SK-N-MC (cell line): ENCODE data around the gene EPB41.
"Not testable (repeated sequence)": the region's sequence is repeated elsewhere in the genome, so short reads cannot be mapped to it uniquely, and the experiment has no call there.

ENCODE experiments used
- DNase-seq: peaks from one replicate; pipeline ENCODE4 v3.0.0-alpha.2; 2011; ENCODE audit warnings: low read depth, low spot score
- H3K27ac ChIP-seq: fragments of 200-600 bp; sonication (generic); 2 replicates; pipeline ENCODE4 v1.5.1; 2016; ENCODE audit warnings: mixed run types
- H3K36me3 ChIP-seq: fragments of 200-600 bp; sonication (generic); 2 replicates; pipeline ENCODE4 v1.6.1; 2017; ENCODE audit warnings: antibody characterized with exemption, low read length, mixed read lengths; ENCODE audit not compliant: insufficient read depth
- H3K4me3 ChIP-seq: fragments of 200-600 bp; sonication (generic); 2 replicates; pipeline ENCODE4 v1.5.1; 2016
- H3K9ac ChIP-seq: fragments of 200-600 bp; sonication (generic); 2 replicates; pipeline ENCODE4 v1.8.0; 2017; ENCODE audit warnings: mixed run types, mixed read lengths; ENCODE audit not compliant: insufficient read length
- H3K9me3 ChIP-seq: fragments of 200-600 bp; sonication (generic); 2 replicates; pipeline ENCODE4 v1.6.1; 2017; ENCODE audit warnings: low read depth, mild to moderate bottlenecking, antibody characterized with exemption, low read length, moderate library complexity, mixed read lengths
- EZH2 ChIP-seq: fragments of 200-600 bp; sonication (generic); IDR thresholded peaks from one replicate; pipeline ENCODE4 v1.6.1; 2017; ENCODE audit warnings: antibody characterized with exemption
- FOXP2 ChIP-seq: optimal IDR thresholded peaks from 2 replicates; pipeline ENCODE3; 2011; ENCODE audit warnings: mild to moderate bottlenecking, moderate library complexity; ENCODE audit not compliant: insufficient read depth; ENCODE audit errors: extremely low read length, control extremely low read depth
- POLR2AphosphoS5 ChIP-seq: IDR thresholded peaks from 2 replicates; pipeline ENCODE4 v1.6.1; 2012; ENCODE audit warnings: mild to moderate bottlenecking, low read depth, low read length, borderline replicate concordance

EPB41 gene

DNA sequence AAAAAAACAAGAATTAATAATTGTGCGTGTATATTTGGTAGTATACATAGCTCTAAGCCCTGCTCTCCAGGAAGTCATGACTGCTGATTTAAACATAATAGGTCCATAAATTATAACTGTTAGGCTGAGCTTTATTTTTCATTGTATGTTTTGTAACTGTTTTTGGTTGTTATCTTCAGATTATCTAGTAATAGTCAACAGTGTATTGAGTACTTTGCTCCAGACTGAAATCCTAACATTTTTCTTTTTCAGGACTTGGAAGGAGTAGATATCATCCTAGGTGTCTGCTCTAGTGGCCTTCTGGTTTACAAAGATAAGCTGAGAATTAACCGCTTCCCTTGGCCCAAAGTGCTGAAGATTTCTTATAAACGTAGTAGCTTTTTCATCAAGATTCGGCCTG lies 118.5 kb downstream of the EPB41 start:
- H3K9ac ChIP-seq = no peak overlapping the region
- peak overlapping the region; percentile 72 for H3K27ac ChIP-seq
- DNase-seq = no peak
- TF ChIP-seq FOXP2 = no peak
- no peak for TF ChIP-seq POLR2AphosphoS5
- no peak for TF ChIP-seq EZH2
- no peak overlapping the region for H3K4me3 ChIP-seq
- H3K36me3 ChIP-seq = peaks cover 87% of the 10 kb centered on the region
- no peaks in the 10 kb centered on the region for H3K9me3 ChIP-seq

- no peak for TF ChIP-seq EZH2
- TF ChIP-seq POLR2AphosphoS5 = no peak
- no peak for TF ChIP-seq FOXP2
- H3K36me3 ChIP-seq = peaks cover 87% of the 10 kb centered on the region
- no peak overlapping the region for H3K9ac ChIP-seq
- DNase-seq = peak; percentile 37
- H3K9me3 ChIP-seq = no peaks in the 10 kb centered on the region
- H3K4me3 ChIP-seq = no peak overlapping the region
- peak overlapping the region; percentile 25; the same call in 1 of the 2 replicates for H3K27ac ChIP-seq
Observed at GRCh38 chr1:29033829-29034466, 119.6 kb downstream of the EPB41 start.

DNA sequence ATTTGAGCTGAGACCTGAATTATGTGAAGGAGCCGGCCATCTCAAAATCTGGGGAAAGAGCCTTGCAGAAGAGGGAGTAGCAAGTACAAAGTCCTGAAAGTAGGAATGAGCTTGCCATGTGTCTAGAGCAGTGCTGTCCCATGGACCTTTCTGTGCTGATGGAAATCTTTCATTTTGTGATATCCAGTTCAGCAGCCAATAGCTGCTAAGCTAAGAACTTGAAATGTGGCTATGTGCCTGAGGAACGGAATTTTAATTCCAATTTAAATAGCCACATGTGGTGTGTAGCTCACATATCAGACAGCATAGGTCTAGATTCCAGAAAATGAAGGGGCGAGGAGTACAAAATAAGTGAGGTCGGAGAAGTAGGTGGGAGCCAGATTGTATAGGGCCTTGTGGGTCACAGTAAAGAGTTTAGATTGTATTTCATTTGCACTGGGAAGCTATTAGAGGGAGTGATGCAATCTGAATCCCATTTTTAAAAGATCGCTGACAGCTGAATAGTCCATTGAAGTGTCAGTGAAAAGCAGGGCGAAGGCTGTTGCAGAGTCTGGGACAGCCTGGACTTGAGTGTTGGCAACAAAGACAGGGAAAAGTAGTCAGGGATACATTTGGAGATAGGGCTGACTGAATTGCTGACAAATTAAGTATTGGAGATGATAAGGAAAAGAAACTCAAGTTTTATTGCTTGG lies 129.1 kb downstream of the EPB41 start:
- no peak for DNase-seq
- H3K36me3 ChIP-seq = peaks cover 79% of the 10 kb centered on the region

DNA sequence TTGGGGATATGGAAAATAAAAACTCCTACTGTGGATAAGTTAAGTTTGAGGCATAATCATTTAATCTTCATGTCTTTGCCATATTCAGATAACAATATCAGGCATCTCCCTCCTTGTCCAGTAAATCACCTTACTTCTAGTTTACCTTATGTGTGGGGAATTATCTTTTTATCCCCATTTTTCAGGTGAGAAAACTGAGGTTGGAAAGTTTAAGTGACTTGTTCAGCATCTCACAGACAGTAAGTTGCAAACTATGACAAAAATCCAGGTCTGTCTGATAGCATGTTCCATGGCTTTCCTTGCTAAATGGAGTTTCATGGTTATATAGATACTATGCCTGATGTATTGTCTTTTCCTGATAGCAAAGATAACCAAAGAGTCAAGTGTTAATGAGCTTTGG lies 129.6 kb downstream of the EPB41 start:
- no peaks in the 10 kb centered on the region for H3K9me3 ChIP-seq
- DNase-seq = no peak
- H3K4me3 ChIP-seq = no peak overlapping the region
- TF ChIP-seq POLR2AphosphoS5 (no peak), EZH2 (no peak), FOXP2 (no peak)
- no peak overlapping the region for H3K9ac ChIP-seq
- H3K27ac ChIP-seq = peak overlapping the region; percentile 79
- peaks cover 78% of the 10 kb centered on the region for H3K36me3 ChIP-seq

More for the DNA sequence above, 129.1 kb downstream of the EPB41 start:
- TF ChIP-seq POLR2AphosphoS5 = no peak
- TF ChIP-seq EZH2 = no peak
- TF ChIP-seq FOXP2 = no peak
- no peak overlapping the region for H3K4me3 ChIP-seq
- H3K9me3 ChIP-seq = no peaks in the 10 kb centered on the region
- no peak overlapping the region for H3K9ac ChIP-seq
- H3K27ac ChIP-seq = peak overlapping the region; percentile 79

- not testable (repeated sequence) for DNase-seq, H3K9me3 ChIP-seq
Observed at GRCh38 chr1:29045663-29046062, 131.3 kb downstream of the EPB41 start.

DNA sequence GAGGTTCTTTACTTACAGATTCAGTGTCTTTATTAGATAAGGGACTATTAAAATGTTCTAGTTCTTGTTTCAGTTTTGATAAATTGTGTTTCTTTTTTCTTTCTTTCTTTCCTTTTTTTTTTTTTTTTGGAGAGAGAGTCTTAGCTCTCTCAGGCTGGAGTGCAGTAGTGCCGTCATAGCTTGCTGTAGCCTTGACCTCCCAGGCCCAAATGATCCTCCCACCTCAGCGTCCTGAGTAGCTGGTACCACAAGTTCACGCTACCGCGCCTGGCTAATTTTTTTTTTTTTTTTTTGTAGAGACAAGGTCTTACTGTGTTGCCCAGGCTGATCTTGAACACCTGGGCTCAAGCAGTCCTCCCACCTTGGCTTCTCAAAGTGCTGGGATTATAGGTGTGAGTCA lies 132.8 kb downstream of the EPB41 start:
- Histone ChIP-seq H3K9me3 (no peaks in the 10 kb centered on the region), H3K36me3 (peaks cover 74% of the 10 kb centered on the region), H3K9ac (no peak overlapping the region), H3K4me3 (no peak overlapping the region), H3K27ac (no peak overlapping the region)
- no peak for DNase-seq
- TF ChIP-seq POLR2AphosphoS5 (no peak), EZH2 (no peak), FOXP2 (no peak)

More at GRCh38 chr1:29045663-29046062, 131.3 kb downstream of the EPB41 start:
- H3K9ac ChIP-seq, H3K27ac ChIP-seq, H3K4me3 ChIP-seq: not testable (repeated sequence)
- H3K36me3 ChIP-seq = peaks cover 80% of the 10 kb centered on the region

DNA sequence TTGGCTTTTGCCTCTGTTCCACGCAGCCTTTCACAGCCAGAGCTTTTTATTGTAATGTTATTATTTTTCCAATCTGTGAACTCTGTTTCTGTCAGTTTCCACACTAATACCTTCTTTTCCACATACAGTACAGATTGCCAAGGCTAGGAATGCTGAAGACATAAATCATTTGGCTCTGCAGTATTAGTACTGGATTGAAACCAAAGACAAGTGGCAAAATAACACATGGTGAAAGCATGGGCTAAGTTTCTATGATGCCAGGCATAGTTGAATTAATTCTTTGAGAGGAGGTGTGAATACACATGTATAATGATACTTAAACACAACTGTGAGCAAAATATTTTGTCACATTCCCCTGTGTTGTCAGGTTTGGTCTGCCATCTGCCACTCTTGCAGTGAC lies 135.8 kb downstream of the EPB41 start:
- 0 out of 2 replicates have a peak overlapping the region, but pooled peaks have one; percentile 37 for H3K27ac ChIP-seq
- no peaks in the 10 kb centered on the region for H3K9me3 ChIP-seq
- no peak overlapping the region for H3K9ac ChIP-seq
- peaks cover 73% of the 10 kb centered on the region for H3K36me3 ChIP-seq
- no peak for DNase-seq
- no peak for TF ChIP-seq FOXP2
- no peak for TF ChIP-seq POLR2AphosphoS5
- no peak for TF ChIP-seq EZH2
- H3K4me3 ChIP-seq = no peak overlapping the region

DNA sequence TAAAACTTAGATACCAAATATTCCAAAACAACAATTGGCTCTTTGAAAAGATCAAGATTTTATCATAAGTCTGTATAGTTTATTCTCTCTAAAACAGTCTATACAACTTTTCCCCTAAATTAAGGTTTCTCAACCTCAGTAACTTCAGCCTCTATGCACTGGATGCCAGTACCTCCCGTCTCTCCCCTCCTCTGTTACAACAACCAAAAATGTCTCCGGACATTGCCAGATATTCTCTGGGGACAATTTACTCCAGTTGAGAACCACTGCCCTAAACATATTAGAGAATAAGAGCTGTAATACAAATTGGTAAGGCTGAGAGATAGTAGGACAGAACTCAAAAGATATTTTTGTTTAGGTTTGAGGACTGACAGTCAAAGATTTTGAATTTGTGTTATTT lies 137.7 kb downstream of the EPB41 start:
- H3K4me3 ChIP-seq = no peak overlapping the region
- peak overlapping the region; percentile 56 for H3K27ac ChIP-seq
- peaks cover 68% of the 10 kb centered on the region for H3K36me3 ChIP-seq
- no peak for DNase-seq
- no peaks in the 10 kb centered on the region for H3K9me3 ChIP-seq
- no peak overlapping the region for H3K9ac ChIP-seq
- no peak for TF ChIP-seq POLR2AphosphoS5
- TF ChIP-seq EZH2 = no peak
- TF ChIP-seq FOXP2 = no peak

DNA sequence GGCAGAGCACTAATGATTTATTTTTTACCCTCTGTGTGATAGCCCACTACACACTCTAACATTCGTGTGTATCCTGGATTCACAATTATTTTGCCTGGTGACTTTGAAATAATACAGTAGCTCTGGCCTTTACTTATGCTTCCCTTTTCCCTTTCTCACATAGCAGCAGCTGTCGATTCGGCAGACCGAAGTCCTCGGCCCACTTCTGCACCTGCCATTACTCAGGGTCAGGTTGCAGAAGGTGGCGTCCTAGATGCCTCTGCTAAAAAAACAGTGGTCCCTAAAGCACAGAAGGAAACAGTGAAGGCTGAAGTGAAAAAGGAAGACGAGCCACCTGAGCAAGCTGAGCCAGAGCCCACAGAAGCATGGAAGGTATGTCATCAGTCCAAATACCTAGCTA lies 138.6 kb downstream of the EPB41 start:
- no peak overlapping the region for H3K4me3 ChIP-seq
- TF ChIP-seq POLR2AphosphoS5 = no peak
- TF ChIP-seq FOXP2 = no peak
- no peak for TF ChIP-seq EZH2
- H3K36me3 ChIP-seq = peaks cover 66% of the 10 kb centered on the region
- DNase-seq = no peak
- H3K9me3 ChIP-seq = no peaks in the 10 kb centered on the region
- no peak overlapping the region for H3K9ac ChIP-seq
- H3K27ac ChIP-seq = no peak overlapping the region
